Glutamatergic neuron (in vitro differentiated cells): ENCODE results near the gene RASA3. TPM values are rescaled to one million over a fixed set of nuclear protein-coding genes. Genes with fewer than 3 reads are reported as not detected.

Source experiments
- DNase-seq: peaks from one replicate; pipeline ENCODE4 v3.0.0; 2022
- H3K27ac Mint-ChIP-seq: one replicate; pipeline ENCODE4 v1.8.0; 2020; ENCODE audit warnings: mild to moderate bottlenecking, mixed read lengths, inconsistent platforms; ENCODE audit not compliant: unreplicated experiment
- H3K27me3 Mint-ChIP-seq: one replicate; pipeline ENCODE4 v1.8.0; 2020; ENCODE audit warnings: mild to moderate bottlenecking, moderate library complexity, mixed read lengths, inconsistent platforms; ENCODE audit not compliant: unreplicated experiment
- H3K36me3 Mint-ChIP-seq: one replicate; pipeline ENCODE4 v1.8.0; 2020; ENCODE audit warnings: mild to moderate bottlenecking, mixed read lengths, inconsistent platforms; ENCODE audit not compliant: unreplicated experiment
- H3K4me1 Mint-ChIP-seq: one replicate; pipeline ENCODE4 v1.8.0; 2020; ENCODE audit warnings: mild to moderate bottlenecking, low read depth, mixed read lengths, inconsistent platforms; ENCODE audit not compliant: unreplicated experiment
- H3K4me3 Mint-ChIP-seq: one replicate; pipeline ENCODE4 v1.8.0; 2020; ENCODE audit warnings: mild to moderate bottlenecking, mixed read lengths, inconsistent platforms; ENCODE audit not compliant: unreplicated experiment
- H3K9me3 Mint-ChIP-seq: one replicate; pipeline ENCODE4 v1.8.0; 2020; ENCODE audit warnings: mild to moderate bottlenecking, moderate library complexity, mixed read lengths, inconsistent platforms; ENCODE audit not compliant: unreplicated experiment
- total RNA-seq: library from RNA; stranded (reverse); fragmentation: NEBNext Ultra II Directional; extraction: Animal tissue kit (Norgen Biotek cat#: 25700); gene quantifications from one replicate; pipeline ENCODE4 v1.2.1, GENCODE V29; 2021; ENCODE audit not compliant: unreplicated experiment
- TF ChIP-seq, protein P1 (sequence below): fragments of 200-600 bp; sonication (generic); IDR thresholded peaks from one replicate; pipeline ENCODE4 v1.5.0; 2021; ENCODE audit not compliant: partially characterized antibody, unreplicated experiment

Gene RASA3
- total RNA-seq, 1 donor from 2014 or later = 15.2 TPM

DNA sequence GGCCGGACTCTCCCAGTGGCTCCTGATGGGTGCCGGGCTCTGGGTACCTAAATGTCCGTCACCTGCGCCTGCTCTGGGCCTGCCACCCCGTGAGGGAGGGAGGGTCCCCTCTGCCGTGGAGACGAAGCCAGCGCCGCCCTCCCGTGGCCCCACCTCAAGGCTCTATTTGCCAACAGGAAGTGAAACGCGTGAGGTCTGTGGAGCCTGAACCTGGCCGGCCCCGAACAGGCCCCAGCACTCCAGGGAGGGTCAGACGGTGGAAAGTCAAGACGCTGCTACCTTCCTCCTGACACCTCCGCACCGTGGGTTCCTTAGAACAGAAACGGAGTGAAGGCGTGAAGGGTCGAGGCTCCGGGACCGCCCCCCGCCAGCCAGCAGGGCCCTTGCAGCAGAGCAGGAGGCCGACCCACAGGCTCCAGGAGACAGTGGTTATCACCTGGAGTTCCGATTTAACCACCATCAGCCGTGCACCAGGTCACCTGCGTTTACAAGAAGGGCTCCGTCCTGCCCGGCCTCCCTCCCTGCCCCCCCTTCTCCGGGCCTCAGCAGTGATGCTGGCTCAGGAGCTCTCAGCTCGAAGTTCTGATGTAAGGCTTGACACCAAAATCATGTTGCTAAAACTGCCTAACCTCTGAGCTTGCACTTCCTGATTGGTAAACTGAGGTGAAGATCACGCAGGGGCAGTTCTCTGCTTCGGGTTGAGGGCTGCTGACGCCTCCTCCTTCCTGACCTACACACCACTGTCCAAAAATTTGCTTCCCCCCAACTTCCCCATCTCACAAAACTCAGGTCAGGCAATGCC is 107.6 kb downstream of the RASA3 start:
- H3K27ac Mint-ChIP-seq = no peak overlapping the region
- H3K4me1 Mint-ChIP-seq = peaks cover 13% of the 10 kb centered on the region
- TF ChIP-seq, protein P1, sequence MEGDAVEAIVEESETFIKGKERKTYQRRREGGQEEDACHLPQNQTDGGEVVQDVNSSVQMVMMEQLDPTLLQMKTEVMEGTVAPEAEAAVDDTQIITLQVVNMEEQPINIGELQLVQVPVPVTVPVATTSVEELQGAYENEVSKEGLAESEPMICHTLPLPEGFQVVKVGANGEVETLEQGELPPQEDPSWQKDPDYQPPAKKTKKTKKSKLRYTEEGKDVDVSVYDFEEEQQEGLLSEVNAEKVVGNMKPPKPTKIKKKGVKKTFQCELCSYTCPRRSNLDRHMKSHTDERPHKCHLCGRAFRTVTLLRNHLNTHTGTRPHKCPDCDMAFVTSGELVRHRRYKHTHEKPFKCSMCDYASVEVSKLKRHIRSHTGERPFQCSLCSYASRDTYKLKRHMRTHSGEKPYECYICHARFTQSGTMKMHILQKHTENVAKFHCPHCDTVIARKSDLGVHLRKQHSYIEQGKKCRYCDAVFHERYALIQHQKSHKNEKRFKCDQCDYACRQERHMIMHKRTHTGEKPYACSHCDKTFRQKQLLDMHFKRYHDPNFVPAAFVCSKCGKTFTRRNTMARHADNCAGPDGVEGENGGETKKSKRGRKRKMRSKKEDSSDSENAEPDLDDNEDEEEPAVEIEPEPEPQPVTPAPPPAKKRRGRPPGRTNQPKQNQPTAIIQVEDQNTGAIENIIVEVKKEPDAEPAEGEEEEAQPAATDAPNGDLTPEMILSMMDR = no peak
- peak; percentile 10 for DNase-seq
- H3K9me3 Mint-ChIP-seq = peaks cover 8% of the 10 kb centered on the region
- H3K4me3 Mint-ChIP-seq = no peak overlapping the region
- peaks cover 7% of the 10 kb centered on the region for H3K27me3 Mint-ChIP-seq
- H3K36me3 Mint-ChIP-seq = no peaks in the 10 kb centered on the region

DNA sequence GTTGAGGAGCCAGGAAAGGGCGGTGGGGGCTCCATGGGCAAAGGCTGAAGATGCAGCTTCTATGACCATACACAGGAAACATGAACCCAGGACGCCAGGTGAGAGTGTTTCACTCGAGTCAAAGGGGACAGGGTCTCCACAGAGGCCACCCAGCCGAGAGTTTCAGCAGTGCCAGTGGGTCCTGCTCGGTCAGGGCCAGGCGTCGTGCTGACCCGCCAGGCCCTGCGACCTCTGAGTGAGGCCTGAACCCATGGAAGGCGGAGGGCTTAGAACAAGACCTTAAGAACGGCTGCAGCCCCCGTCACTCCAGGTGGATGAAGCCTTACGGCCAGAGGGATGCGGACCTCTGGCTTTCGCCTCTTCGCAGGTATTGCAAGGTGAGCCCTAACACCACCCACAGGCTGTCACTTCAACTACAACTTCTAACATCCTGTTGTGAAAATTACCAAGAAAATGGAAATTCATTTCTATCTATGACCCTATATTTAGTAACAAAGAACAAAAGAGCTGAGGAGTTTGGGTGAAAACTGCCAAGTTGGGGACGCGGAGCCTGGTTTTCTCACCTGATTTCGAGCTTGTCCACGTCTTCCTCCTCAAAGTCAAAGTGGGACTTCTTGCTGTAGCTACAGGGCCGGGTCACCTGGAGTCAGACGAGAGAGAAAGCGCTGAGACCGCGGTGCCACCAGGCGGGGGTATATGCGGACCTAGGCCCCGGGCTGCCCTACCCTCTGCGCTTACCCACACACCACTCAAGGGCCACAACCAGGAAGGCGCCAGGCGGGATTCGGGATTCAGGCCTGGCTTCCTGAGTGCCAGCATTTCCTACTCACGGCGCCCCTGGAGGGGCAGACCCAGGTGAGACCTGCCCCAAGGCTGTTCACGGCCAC is 108.5 kb downstream of the RASA3 start:
- no peaks in the 10 kb centered on the region for H3K36me3 Mint-ChIP-seq
- H3K27ac Mint-ChIP-seq = no peak overlapping the region
- H3K27me3 Mint-ChIP-seq = peaks cover 7% of the 10 kb centered on the region
- peak; percentile 7 for DNase-seq
- TF ChIP-seq, protein P1 = no peak
- H3K4me1 Mint-ChIP-seq = peaks cover 13% of the 10 kb centered on the region
- peaks cover 5% of the 10 kb centered on the region for H3K9me3 Mint-ChIP-seq
- H3K4me3 Mint-ChIP-seq = no peak overlapping the region

DNA sequence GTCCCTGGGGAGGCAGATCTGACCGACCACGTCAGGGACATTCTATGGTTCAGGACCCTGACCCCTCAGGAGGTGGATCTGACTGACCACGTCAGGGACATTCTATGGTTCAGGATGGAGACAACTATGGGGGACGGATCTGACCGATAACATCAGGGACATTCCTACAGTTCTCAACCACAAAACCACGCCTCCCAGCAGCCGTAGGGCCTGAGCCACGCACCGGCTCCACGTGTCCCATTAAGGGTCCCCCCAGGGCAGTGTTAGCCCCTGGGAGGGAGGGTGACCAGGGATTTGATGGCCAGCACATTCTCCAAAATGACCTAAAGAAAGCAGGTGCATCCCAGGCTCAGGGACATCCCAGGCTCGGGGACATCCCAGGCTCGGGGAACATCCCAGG is 109.5 kb downstream of the RASA3 start:
- Mint-ChIP-seq H3K36me3 (no peaks in the 10 kb centered on the region), H3K4me3 (no peak overlapping the region), H3K4me1 (peaks cover 13% of the 10 kb centered on the region), H3K27me3 (peaks cover 7% of the 10 kb centered on the region), H3K27ac (no peak overlapping the region), H3K9me3 (peaks cover 7% of the 10 kb centered on the region)
- peak; percentile 9 for DNase-seq
- TF ChIP-seq, protein P1 = no peak

DNA sequence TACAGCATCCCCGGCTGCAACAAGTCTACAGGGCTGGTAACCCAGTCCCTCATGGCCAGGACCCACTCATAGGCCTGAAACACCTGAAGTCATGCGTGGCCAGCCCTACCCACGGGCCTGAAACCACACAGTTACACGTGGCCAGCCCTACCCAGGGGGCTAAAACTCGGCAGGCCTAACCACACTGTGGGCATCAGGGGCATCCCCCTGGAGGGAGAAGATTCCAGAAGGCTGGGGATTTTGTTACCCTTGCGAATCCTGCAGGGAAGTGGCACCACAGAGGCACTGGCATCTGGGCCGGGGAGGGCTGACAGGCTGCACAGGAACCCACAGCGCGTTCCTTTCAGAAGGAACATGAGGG is 110.1 kb downstream of the RASA3 start:
- peak; percentile 12 for DNase-seq
- no peaks in the 10 kb centered on the region for H3K36me3 Mint-ChIP-seq

More for the DNA sequence above, 110.1 kb downstream of the RASA3 start:
- Mint-ChIP-seq H3K9me3 (peaks cover 7% of the 10 kb centered on the region), H3K4me3 (no peak overlapping the region), H3K27me3 (peaks cover 7% of the 10 kb centered on the region), H3K4me1 (peaks cover 13% of the 10 kb centered on the region), H3K27ac (no peak overlapping the region)
- TF ChIP-seq, protein P1 = no peak
